GM19455 (cell line): ENCODE data around the gene AMMECR1.
A peak's percentile ranks its signal among the peaks of the same experiment; 100 is the strongest.

Source experiments
- ATAC-seq: cut with Tn5 transposase; IDR thresholded peaks from one replicate; pipeline ENCODE4 v1.9.1; 2021; ENCODE audit not compliant: unreplicated experiment

Gene AMMECR1

GRCh38 chrX:110214684-110215083 lies 103.2 kb downstream of the AMMECR1 start:
- no peak for ATAC-seq

- ATAC-seq: no peak
These were observed 104.7 kb downstream of the AMMECR1 start for GRCh38 chrX:110213183-110213582.

GRCh38 chrX:110212299-110212698 lies 105.6 kb downstream of the AMMECR1 start:
- ATAC-seq: no peak

GRCh38 chrX:110211340-110211739 lies 106.5 kb downstream of the AMMECR1 start:
- no peak for ATAC-seq

GRCh38 chrX:110210417-110211139 lies 107.3 kb downstream of the AMMECR1 start:
- no peak for ATAC-seq

- ATAC-seq: no peak
These were observed 109.8 kb downstream of the AMMECR1 start for GRCh38 chrX:110208092-110208491.

GRCh38 chrX:110204986-110205385 lies 112.9 kb downstream of the AMMECR1 start:
- no peak for ATAC-seq

GRCh38 chrX:110201799-110202198 lies 116.1 kb downstream of the AMMECR1 start:
- ATAC-seq: no peak

GRCh38 chrX:110194977-110195376 lies 122.9 kb downstream of the AMMECR1 start:
- no peak for ATAC-seq

- ATAC-seq: no peak
These were observed 125.4 kb downstream of the AMMECR1 start for GRCh38 chrX:110192516-110192915.

- no peak for ATAC-seq
These were observed 129.0 kb downstream of the AMMECR1 start for GRCh38 chrX:110188701-110189558.

GRCh38 chrX:110183314-110183713 lies 134.6 kb downstream of the AMMECR1 start:
- no peak for ATAC-seq

GRCh38 chrX:110182865-110183264 lies 135.0 kb downstream of the AMMECR1 start:
- ATAC-seq: no peak

- no peak for ATAC-seq
These were observed 135.5 kb downstream of the AMMECR1 start for GRCh38 chrX:110182362-110182761.

- no peak for ATAC-seq
These were observed 136.3 kb downstream of the AMMECR1 start for GRCh38 chrX:110181459-110182137.

- ATAC-seq: peak; percentile 80
These were observed 137.0 kb downstream of the AMMECR1 start for GRCh38 chrX:110180928-110181310.

- ATAC-seq: peak; percentile 36
These were observed 137.5 kb downstream of the AMMECR1 start for GRCh38 chrX:110180176-110180927.

GRCh38 chrX:110178179-110178865 lies 139.6 kb downstream of the AMMECR1 start:
- ATAC-seq: no peak

GRCh38 chrX:110175696-110176095 lies 142.2 kb downstream of the AMMECR1 start:
- ATAC-seq: no peak

GRCh38 chrX:110175146-110175545 lies 142.7 kb downstream of the AMMECR1 start:
- no peak for ATAC-seq
